NCI-H2107 (cell line): ENCODE measurements around the gene ARL4A.
"Not testable (repeated sequence)": the region's sequence is repeated elsewhere in the genome, so short reads cannot be mapped to it uniquely, and the experiment has no call there.

Experiments
- DNase-seq: peaks from one replicate; lab custom pipeline; 2025; lab: John Stamatoyannopoulos, UW

ARL4A gene, protein sequence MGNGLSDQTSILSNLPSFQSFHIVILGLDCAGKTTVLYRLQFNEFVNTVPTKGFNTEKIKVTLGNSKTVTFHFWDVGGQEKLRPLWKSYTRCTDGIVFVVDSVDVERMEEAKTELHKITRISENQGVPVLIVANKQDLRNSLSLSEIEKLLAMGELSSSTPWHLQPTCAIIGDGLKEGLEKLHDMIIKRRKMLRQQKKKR

DNA sequence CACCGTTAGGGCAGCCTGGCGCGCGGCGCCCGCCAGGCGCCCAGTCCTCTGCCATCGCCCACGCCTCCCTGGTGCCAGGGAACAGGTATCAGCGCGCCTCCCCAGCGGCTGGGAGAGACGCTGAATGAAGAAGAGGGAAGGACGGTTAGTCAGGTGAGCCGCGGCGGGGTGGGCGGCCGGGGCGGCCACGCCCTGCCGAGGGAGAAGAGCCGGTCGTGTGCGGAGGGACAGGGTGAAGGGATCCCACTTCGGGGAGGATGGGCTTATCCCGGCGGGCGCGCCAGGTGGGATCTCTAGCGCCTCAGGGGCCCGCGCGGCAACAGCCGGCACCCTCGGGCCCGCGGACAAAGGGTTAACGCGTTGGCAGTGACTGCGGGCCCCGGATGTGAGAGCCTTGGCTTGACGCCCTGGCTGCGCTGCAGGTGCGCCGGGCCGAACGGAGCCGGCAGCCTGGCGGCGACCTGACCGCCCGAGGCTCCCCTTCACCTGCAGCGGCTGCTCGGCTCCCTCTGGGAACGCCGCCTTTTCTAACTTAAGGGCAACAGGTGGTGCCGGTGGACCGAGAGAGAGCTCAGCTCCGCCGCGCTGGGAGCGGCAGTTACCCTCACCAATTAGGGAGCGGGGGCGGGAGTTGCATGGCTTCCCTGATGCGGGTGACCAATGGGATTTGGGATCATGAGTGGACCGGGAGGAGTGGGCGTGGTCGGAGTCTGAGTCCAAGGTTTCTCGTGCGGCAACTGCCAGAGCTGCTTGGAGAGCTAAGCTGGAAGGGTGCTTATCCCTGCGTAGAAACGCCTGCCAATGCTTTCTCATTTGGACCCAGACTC, at the start of gene ARL4A:
Gene ARL4A (plus strand): TSS at position 743 of the 827 bp plus-strand sequence. CDS start 622 bp downstream, outside the sequence.
- DNase-seq: peak; percentile 99

DNA sequence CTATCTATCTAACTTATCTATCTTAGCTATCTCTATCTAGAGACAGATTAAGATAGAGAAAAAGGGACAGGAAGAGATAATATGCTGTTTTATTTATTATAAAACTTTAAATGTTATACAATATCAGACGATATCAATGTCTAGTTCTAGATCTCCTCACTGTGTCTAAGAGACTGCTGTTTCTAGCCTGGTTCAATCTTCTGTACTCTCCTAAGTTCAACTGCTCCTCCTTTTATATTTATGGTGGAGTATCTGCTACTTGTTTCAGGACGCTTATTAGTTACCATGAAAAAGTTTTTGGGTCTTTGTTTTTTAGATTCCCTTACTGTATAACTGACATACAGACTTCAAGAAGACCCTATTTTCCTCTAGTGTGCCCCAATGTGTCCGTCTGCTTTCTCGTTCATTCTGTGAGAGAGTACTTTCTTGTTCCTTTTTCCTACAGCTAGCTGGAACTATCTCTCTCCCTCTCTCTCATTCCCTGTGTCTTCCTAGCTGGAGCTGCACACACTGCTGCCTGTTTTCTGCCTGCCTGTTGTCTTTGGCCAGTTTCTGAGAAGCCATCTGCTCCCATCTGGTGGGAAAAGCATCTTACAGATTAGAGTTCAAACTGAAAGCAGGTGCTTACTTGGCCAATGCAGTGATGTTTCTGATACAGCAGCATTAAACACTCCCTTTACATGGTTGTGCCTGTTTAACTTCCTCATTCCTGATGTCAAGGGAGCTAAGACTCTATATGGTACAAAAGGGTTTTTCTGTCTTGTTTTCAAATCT, 49.4 kb upstream of the ARL4A start:
- DNase-seq: no peak

DNA sequence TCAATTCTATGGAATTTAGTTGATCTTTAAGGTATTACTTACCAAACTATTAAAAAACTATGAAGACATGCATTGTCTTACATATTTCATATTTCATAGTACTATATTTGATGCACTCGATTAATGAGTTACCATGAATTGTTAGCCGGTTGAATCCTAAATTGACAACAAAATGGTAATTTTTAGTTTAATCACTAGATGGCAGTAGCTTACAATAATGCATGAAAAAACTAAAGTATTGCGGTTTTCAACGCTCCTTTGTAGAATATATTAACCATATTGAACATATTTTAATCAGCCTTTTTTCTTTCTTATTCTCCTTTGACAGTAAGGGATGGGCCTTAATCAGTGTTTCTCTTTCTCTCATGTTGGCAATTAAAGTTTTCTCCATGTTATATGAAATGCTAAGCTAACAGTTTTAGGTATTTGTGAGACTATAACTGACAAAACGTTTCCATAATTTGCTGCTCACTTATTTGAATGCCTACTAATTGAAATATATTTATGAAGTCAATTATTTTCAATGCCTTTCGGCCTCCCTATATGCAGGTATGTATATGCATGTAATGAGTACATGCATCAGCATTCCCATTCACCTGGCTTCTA, 48.5 kb upstream of the ARL4A start:
- DNase-seq: no peak

DNA sequence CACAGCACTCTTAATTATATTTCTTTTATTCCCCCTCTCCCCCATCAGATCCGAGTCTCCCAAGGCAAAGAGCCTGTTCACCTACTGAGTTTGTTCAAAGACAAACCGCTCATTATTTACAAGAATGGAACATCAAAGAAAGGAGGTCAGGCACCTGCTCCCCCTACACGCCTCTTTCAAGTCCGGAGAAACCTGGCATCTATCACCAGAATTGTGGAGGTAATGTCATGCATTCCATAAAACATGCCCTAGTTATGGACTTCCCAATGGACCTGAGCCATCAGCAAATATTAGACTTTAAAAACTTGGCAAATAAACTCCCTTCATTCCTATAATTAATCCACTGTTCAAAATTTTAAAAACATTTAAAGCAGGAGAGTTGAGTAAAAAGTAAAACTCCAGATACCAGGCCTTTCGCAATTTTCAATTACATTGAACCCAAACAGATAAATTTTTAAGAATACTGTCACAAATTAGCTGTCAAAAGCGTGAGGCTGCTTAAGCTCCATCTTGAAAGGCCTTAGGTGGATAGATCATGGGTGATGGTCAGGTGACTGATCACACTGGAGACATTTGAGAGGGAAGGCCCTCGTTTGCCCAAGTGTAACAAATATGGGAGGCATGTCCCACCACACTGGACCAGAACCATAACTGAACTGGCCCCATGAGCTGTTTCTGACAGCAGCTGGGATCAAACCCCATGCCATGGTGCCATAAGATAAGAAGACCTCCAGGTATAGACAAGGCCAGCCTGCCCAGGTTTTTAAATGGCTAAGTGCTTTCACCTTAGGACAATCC, 46.9 kb upstream of the ARL4A start:
- DNase-seq: no peak

DNA sequence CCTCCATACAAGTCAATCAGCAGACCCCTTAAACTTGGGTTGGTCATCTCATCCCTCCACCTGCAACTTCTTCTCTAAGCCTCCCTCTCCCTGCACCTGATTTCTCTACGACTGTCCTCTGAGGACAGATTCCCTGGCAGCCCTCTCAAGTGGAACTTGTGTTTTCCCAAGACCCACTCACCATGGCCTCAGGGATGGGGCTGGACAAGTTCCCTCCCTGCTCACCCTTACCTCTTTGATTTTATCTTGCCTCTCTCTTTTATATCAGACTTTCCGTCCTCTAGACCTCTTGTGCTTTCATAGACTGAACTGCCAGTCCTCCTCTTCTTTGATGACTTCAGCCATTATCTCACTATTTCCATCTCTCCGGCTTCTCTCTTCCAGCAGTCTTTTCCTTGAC, 46.2 kb upstream of the ARL4A start:
- DNase-seq: no peak

DNA sequence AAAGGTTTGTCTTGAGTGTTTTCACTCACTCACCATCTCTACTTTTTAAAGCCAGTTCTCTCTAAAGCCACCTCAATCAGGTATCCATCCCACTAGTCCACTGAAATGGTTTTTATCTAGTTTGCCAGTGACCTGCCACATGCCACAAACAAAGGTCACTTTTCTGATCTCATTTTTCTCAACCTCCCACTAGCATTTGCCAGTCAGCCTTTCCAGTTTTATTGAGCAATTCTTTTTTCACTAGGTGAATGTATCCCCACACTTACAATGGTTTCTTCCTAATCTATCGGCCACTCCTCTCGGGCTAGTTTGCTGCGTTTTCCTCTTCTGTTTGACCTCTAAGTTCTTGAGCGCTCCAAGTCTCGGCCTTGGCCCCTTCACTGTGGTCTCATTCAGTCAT, 44.9 kb upstream of the ARL4A start:
- DNase-seq: no peak

DNA sequence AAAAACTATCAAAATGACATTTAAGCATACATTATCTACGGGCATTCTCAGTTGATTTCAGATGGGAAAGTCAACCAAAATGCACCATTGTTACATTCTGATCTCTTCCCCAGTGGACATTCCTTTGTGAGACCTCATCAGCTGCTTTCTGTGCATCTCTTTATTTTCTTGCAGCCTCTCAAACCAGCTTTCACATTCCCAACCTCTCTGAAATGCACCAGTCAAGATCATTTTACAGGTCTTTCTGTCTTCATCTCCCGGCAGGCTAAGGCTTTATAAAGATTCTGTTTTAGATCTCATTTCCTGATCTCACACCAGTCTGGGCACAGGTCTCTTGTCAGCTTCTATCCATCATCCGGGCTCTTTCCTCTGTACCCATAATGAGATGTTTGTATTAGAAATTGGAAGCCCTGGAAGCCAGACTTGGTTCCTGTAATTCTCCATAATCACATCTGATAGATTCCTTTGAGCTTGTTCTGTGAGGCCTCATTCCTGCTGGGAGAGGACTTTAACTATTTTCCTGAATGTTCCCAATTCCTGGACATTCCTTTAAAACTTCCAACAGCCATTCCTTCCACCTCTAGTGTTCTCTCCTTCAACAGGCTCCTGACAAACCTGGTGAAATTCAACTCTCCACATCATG, 44.3 kb upstream of the ARL4A start:
- no peak for DNase-seq

DNA sequence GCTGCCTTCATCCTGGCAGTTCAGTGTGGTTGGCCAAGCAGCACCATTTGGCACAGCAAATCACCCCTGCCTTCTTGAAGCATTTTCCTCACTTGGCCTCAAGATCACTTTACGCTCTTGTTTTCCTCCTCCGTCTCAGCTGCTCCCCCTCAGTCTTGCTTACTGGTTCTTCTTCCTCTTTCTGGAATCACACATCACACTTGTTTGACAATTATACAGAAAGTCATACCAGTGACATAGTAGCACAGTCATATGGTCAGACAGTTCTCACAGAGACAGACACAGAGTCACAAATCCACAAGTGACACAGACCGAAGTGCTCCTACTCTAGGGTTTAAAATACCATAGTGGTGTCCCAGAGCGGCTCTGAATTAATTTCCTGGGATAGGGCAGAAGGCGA, 43.8 kb upstream of the ARL4A start:
- no peak for DNase-seq

DNA sequence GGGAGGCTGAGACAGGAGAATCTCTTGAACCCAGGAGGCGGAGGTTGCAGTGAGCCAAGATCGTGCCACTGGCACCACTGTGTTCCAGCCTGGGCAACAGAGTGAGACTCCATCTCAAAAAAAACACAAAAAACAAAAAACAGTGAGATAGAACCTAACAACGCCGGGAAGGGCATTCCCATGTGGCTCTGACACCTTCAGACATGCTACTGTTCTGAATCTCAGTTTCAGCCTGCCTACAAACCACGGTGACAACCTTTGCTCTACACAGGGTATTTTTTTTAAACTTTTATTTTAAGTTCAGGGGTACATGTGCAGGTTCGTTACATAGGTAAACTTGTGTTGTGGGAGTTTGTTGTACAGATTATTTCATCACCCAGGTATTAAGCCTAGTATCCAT, 42.2 kb upstream of the ARL4A start:
- DNase-seq: not testable (repeated sequence)

DNA sequence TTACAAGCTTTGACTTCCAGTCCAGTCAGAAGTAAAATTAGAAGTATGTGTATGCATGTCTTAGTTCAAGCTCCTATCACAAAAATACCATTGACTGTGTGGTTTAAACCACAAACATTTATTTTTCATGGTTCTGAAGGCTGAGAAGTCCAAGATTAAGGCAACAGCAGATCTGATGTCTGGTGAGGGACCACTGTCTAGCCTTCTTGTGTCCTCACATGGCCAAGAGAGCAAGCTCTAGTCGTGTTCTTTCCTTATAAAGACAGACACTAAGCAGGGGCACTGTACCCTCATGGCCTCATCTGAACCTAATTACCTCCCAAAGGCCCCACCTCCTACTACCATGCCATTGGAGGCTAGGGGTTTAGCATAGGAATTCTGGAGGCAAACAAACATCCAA, 41.3 kb upstream of the ARL4A start:
- DNase-seq: no peak

DNA sequence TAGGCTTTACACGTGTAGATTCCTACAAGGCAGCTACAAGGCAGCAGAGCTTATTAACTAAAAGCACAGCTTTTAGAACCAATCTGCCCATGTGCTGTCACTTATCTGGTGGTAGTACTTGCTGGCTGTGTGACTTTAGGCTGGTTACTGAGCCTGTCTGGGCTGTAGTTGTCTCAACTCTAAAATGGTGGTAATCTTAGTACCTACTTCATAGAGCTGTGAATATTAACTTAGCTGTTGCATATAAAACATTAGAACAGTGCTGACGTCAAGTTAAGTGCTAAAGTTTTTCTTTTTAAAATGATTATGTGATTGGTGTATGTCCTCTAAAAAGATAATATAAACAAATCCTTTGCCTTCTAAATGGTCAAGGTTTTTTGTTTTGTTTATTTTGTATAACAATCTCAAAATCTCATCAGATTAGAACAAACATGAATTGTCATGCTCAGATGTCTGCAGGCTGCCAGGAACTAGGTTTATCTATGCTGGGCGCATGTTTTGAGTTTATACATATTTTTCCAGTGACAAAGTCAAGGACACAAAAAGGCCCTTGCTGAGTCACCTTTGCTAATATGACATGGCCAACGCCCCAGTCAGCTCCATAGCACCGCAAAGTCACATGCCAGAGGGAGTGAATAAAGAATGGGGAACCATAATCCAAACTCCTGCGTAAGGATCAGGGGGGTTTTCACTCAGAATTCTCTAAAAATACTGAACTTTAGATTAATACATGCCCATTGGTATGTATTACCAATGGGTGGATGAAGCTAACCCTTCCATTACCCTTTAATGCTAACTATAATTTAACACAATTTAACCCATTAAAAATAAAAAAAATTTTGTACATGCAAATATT, 39.8 kb upstream of the ARL4A start:
- DNase-seq: no peak

DNA sequence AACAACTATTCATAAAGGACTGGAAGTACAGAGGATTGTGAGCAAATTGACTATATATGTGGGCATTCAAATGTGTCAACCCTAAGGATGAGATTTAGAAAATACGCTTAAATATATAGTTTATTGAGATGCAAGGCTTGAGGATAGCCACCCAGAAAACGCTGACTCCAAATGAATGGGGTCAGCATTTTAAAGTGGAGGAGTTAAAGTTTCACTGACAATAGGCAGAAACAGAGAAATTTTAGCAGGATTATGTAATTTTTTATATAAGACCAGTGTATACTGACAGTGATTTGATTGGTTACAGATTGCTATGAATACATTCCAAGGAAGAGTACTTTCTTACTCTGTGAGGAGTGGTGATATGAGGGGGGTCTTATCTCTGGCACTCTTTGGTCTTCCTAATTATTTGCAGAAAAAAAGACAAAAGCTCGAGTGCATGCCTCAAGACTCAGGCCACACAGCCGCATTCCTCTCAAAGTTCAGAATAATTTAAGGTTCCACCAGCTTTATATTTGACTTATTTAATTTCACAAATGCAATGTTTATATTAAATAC, 38.6 kb upstream of the ARL4A start:
- DNase-seq: no peak

DNA sequence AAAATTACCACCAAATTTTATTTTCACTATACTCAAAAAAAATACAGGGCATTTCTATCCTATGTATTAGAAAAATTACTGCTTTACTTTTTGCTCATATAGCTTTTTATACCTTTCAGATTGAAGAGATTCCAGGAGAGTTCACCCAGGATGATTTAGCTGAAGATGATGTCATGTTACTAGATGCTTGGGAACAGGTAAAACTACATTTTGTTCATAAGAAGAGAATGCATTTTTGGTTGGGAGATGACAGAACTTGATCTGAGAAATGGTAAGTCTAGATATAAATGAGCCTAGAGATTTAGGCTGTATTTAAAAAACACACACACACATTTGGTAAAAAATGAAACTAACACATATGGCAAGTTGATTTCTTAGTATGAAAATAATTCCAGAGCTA, 38.1 kb upstream of the ARL4A start:
- DNase-seq: no peak

DNA sequence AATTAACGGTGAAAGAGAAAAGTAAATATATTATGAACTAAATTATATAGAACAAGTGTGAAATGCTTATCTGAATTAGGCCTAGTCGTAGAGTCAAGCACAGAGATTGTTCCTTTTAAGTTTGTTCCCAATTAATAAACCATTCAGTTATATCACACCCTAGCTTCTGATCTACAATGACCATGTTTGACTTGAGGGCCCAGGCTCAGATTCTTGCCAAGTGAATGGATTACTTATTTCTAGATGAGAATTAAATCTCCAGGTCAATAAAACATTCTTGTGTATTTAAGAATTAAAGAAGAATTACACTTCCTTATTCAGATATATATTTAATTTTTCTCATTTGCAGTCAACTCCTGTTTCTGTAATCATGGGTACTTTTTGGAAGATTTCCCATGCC, 37.4 kb upstream of the ARL4A start:
- DNase-seq: no peak

DNA sequence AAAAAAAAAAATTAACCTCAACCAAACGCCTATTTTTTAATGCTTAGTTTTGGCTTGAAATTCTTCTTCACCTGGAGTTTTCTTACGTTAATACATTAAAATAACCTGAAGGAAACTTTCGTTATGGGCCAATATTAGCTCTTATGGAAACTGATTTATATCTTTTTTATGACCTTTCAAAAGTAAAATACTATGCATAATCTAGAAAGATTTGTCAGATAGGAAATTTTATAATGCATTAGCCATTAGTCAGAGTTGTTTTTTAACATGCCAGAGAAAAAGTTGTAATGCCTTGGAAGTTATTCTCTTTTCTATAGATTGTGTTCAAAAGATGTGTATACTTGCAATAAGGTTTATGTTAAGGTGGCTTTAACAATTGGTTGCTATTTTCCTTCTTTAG, 34.3 kb upstream of the ARL4A start:
- DNase-seq: no peak

DNA sequence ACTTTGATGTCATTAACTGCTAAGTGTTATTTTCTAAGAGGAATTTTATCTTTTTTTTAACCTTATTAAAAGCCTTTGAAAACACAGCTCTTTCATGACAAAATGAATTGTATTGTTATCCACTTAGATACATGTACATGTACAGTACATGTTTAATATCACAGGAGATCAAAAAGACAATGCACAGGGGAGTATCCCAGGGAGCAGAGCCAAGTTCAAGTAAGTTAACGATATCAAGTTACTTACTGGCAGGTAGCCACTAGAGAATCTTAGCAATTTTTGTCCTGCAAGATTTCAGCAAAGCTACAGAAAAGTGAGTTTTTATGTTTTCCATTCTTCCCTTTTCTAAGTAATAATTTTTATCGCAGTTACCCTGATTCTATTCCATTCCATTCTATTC, 33.9 kb upstream of the ARL4A start:
- no peak for DNase-seq

DNA sequence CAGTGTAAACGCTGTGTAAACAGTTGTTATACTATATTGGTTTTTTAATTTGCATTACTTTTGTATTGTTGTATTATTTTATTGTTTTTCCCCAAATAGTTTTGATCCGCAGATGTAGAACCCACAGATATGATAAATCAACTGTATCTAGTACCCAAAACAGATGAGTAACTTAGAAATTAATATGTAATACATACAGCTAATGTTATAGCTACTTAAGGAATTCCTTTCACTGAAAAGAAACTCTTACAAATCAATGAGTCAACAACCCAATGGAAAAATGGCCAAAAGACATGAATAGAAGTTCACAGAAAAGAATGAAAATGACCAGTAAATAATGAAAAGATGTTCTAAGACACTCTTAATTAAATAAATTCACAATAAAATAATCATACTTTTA, 32.3 kb upstream of the ARL4A start:
- no peak for DNase-seq

DNA sequence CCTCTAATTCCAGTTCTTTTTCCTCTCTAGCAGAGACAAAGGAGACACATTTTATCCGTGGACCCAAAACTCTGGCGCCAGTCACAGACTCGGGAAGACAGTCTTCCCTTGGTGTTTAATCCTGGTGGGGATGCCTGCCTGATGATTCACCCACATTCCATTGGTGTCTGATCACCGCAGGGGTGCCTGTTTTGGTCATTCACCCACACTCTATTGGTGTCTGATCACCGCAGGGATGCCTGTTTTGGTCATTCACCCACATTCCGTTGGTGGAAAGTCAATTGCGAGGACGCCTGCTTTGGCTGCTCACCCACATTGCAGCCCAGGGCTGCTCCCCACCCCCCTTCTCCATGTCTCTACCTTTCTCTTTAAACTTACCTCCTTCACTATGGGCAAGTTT, 27.0 kb upstream of the ARL4A start:
- DNase-seq: not testable (repeated sequence)

DNA sequence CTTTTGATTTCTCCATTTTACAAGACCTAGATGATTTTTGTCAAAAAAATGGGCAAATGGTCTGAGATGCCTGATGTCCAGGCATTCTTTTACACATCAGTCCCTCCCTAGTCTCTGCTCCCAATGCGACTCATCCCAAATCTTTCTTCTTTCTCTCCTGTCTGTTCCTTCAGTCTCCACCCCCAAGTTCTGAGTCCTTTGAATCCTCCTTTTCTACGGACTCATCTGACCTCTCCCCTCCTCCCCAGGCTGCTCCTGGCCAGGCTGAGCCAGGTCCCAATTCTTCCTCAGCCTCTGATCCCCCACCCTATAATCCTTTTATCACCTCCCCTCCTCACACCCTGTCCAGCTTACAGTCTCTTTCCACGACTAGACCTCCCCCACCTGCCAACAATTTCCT, 26.4 kb upstream of the ARL4A start:
- not testable (repeated sequence) for DNase-seq

DNA sequence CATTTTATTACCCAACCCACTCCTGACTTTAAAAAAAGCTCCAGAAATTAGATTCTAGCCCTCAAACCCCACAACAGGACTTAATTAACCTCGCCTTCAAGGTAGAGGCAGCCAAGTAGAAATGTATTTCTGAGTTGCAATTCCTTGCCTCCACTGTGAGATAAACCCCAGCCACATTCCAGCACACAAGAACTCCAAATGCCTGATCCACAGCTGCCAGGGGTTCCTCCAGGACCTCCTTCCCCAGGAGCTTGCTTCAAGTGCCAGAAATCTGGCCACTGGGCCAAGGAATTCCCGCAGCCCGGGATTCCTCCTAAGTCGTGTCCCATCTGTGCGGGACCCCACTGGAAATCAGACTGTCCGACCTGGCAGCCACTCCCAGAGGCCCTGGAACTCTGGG, 25.9 kb upstream of the ARL4A start:
- no peak for DNase-seq
